ENCODE data around the gene GRB7. TPM values are rescaled to one million over a fixed set of nuclear protein-coding genes. Genes with fewer than 3 reads are reported as not detected.

Gene GRB7
- polyA plus RNA-seq, 1 donor (not counting 4 experiments of a cell fraction or from before 2014, with no cell fraction given), result 4.2 TPM

- Histone ChIP-seq H3K4me3 (ENCODE audit: control insufficient read depth in 2 of 3, extremely low read depth in 1 of 3, insufficient read depth in 2 of 3, low read depth in 1 of 3, low read length in 3 of 3) (no peak overlapping the region), H2AFZ (ENCODE audit: control insufficient read depth, low read length) (no peak overlapping the region), H3K79me2 (ENCODE audit: control insufficient read depth, insufficient read depth, low read length) (no peaks in the 10 kb centered on the region), H3K36me3 (ENCODE audit: control insufficient read depth in 2 of 2, extremely low read depth in 1 of 2, insufficient read depth in 2 of 2, low read length in 2 of 2) (peaks cover 27 to 29% of the 10 kb centered on the region in 2 experiments), H3K4me2 (ENCODE audit: control insufficient read depth, extremely low read depth, insufficient read depth, low read depth, low read length) (no peak overlapping the region), H4K20me1 (ENCODE audit: control insufficient read depth, extremely low read depth, insufficient read depth, low read length) (no peaks in the 10 kb centered on the region), H3K27me3 (ENCODE audit: control insufficient read depth, extremely low read depth, insufficient read depth, low read length) (no peaks in the 10 kb centered on the region), H3K27ac (ENCODE audit: control insufficient read depth, insufficient read depth, low read length) (no peak overlapping the region), H3K4me1 (ENCODE audit: control insufficient read depth, extremely low read depth, insufficient read depth, low read length) (peaks cover 10% of the 10 kb centered on the region), H3K9me3 (ENCODE audit: control insufficient read depth, low read depth, low read length) (no peaks in the 10 kb centered on the region), H3K9ac (ENCODE audit: control insufficient read depth, extremely low read depth, insufficient read depth, low read length) (no peak overlapping the region), H3K9me1 (ENCODE audit: control insufficient read depth, extremely low read depth, insufficient read depth, low read length) (no peaks in the 10 kb centered on the region)
- no peak for DNase-seq (ENCODE audit: low read depth, low spot score)
- no peak for FAIRE-seq
- dilution Hi-C loops (cut with MboI; ENCODE audit: extremely low pct_ligation_motif_present, low sequenced_read_pairs), result no loop called here
- TF ChIP-seq EZH2 (IDR thresholded peaks at IDR 0.05; ENCODE audit: low read length), result no peak
- TF ChIP-seq, protein P1, sequence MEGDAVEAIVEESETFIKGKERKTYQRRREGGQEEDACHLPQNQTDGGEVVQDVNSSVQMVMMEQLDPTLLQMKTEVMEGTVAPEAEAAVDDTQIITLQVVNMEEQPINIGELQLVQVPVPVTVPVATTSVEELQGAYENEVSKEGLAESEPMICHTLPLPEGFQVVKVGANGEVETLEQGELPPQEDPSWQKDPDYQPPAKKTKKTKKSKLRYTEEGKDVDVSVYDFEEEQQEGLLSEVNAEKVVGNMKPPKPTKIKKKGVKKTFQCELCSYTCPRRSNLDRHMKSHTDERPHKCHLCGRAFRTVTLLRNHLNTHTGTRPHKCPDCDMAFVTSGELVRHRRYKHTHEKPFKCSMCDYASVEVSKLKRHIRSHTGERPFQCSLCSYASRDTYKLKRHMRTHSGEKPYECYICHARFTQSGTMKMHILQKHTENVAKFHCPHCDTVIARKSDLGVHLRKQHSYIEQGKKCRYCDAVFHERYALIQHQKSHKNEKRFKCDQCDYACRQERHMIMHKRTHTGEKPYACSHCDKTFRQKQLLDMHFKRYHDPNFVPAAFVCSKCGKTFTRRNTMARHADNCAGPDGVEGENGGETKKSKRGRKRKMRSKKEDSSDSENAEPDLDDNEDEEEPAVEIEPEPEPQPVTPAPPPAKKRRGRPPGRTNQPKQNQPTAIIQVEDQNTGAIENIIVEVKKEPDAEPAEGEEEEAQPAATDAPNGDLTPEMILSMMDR (optimal IDR thresholded peaks at IDR 0.05 in 1 of 3, IDR thresholded peaks at IDR 0.05 in 1 of 3, conservative IDR thresholded peaks at IDR 0.05 in 1 of 3; ENCODE audit: extremely low read depth in 1 of 3, insufficient read depth in 2 of 3, low read length in 3 of 3), result peak in 1 of 3 experiments; percentile 12
Observed at GRCh38 chr17:39715375-39716072, 22.2 kb upstream of the GRB7 start.

DNA sequence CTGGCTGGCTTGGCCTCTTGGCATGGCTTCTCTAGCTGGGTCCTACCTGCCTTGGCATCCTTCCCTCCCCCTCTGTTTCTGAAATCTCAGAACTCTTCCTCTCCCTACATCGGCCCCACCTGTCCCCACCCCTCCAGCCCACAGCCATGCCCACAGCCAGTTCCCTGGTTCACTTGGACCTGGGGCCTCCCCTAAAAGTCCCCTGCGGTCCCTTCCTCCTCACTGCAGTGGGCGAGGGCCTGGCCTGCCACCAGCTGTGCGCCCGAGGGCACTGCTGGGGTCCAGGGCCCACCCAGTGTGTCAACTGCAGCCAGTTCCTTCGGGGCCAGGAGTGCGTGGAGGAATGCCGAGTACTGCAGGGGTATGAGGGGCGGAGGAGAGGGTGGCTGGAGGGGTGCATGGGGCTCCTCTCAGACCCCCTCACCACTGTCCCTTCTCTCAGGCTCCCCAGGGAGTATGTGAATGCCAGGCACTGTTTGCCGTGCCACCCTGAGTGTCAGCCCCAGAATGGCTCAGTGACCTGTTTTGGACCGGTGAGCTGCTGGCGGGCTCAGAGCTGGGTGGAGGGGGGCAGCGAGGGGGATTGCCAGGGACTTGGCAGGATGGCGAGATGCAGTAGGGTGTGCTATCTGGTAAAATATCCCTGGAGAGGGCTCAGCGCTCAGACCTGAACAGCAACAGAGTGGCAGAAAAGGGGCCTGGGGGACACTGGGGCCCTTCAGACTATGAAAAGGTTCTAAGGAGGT lies 21.5 kb upstream of the GRB7 start:
- Histone ChIP-seq H3K4me1 (ENCODE audit: control insufficient read depth, extremely low read depth, insufficient read depth, low read length) (peaks cover 10% of the 10 kb centered on the region), H3K79me2 (ENCODE audit: control insufficient read depth, insufficient read depth, low read length) (no peaks in the 10 kb centered on the region), H3K9me1 (ENCODE audit: control insufficient read depth, extremely low read depth, insufficient read depth, low read length) (no peaks in the 10 kb centered on the region), H3K27me3 (ENCODE audit: control insufficient read depth, extremely low read depth, insufficient read depth, low read length) (no peaks in the 10 kb centered on the region), H3K9ac (ENCODE audit: control insufficient read depth, extremely low read depth, insufficient read depth, low read length) (peak overlapping the region; percentile 26), H3K27ac (ENCODE audit: control insufficient read depth, insufficient read depth, low read length) (peak overlapping the region; percentile 46), H3K4me3 (ENCODE audit: control insufficient read depth in 2 of 3, extremely low read depth in 1 of 3, insufficient read depth in 2 of 3, low read depth in 1 of 3, low read length in 3 of 3) (no peak overlapping the region), H3K4me2 (ENCODE audit: control insufficient read depth, extremely low read depth, insufficient read depth, low read depth, low read length) (no peak overlapping the region), H3K36me3 (ENCODE audit: control insufficient read depth in 2 of 2, extremely low read depth in 1 of 2, insufficient read depth in 2 of 2, low read length in 2 of 2) (peaks cover 26 to 29% of the 10 kb centered on the region in 2 experiments), H3K9me3 (ENCODE audit: control insufficient read depth, low read depth, low read length) (no peaks in the 10 kb centered on the region), H4K20me1 (ENCODE audit: control insufficient read depth, extremely low read depth, insufficient read depth, low read length) (no peaks in the 10 kb centered on the region), H2AFZ (ENCODE audit: control insufficient read depth, low read length) (no peak overlapping the region)
- DNase-seq (ENCODE audit: low read depth, low spot score) (no peak), FAIRE-seq (no peak)
- dilution Hi-C loops (cut with MboI; ENCODE audit: extremely low pct_ligation_motif_present, low sequenced_read_pairs), result no loop called here
- no peak for TF ChIP-seq EZH2 (IDR thresholded peaks at IDR 0.05; ENCODE audit: low read length)
- TF ChIP-seq, protein P1 (optimal IDR thresholded peaks at IDR 0.05 in 1 of 3, IDR thresholded peaks at IDR 0.05 in 1 of 3, conservative IDR thresholded peaks at IDR 0.05 in 1 of 3; ENCODE audit: extremely low read depth in 1 of 3, insufficient read depth in 2 of 3, low read length in 3 of 3), result no peak
